GM23338 (cell line): ENCODE data around the gene SVBP.

Experiments
- POLR2AphosphoS5 ChIP-seq: IDR thresholded peaks from 2 replicates; pipeline ENCODE4 v1.6.1; 2016; ENCODE audit warnings: antibody characterized with exemption, low read depth
- TF ChIP-seq, protein P1 (sequence below), 2 experiments: fragments of 200-600 bp in 1 of 2; sonication (generic) in 1 of 2; conservative IDR thresholded peaks; 2 replicates each; pipeline versions ENCODE4 v1.5.1 to v1.6.1; 2016 to 2017; ENCODE audit warnings: antibody characterized with exemption in 2 of 2, low read depth in 2 of 2, mild to moderate bottlenecking in 2 of 2, moderate library complexity in 1 of 2
- TF ChIP-seq, protein P2 (sequence below): IDR thresholded peaks from one replicate; pipeline ENCODE4 v1.6.1; 2018; ENCODE audit warnings: antibody characterized with exemption; ENCODE audit not compliant: unreplicated experiment

DNA sequence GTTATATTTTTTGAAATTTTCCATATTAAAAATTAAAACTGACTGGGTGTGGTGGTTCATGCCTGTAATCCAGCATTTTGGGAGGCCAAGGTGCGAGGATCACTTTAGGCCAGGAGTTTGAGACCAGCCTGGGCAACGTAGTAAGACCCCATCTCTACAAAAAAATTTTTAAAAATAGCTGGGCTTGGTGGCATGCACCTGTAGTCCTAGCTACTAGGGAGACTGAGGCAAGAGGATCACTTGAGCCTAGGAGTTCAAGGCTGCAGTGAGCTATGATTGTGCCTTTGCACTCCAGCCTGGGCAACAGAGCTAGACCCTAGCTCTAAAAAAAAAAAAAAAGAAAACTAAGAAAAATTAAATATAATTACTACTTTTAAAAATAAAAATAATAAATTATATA lies 4.5 kb upstream of the SVBP start:
- no peak for TF ChIP-seq POLR2AphosphoS5
- TF ChIP-seq, protein P1, sequence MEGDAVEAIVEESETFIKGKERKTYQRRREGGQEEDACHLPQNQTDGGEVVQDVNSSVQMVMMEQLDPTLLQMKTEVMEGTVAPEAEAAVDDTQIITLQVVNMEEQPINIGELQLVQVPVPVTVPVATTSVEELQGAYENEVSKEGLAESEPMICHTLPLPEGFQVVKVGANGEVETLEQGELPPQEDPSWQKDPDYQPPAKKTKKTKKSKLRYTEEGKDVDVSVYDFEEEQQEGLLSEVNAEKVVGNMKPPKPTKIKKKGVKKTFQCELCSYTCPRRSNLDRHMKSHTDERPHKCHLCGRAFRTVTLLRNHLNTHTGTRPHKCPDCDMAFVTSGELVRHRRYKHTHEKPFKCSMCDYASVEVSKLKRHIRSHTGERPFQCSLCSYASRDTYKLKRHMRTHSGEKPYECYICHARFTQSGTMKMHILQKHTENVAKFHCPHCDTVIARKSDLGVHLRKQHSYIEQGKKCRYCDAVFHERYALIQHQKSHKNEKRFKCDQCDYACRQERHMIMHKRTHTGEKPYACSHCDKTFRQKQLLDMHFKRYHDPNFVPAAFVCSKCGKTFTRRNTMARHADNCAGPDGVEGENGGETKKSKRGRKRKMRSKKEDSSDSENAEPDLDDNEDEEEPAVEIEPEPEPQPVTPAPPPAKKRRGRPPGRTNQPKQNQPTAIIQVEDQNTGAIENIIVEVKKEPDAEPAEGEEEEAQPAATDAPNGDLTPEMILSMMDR (conservative IDR thresholded peaks at IDR 0.05; ENCODE audit: low read depth in 2 of 2): no peak
- TF ChIP-seq, protein P2, sequence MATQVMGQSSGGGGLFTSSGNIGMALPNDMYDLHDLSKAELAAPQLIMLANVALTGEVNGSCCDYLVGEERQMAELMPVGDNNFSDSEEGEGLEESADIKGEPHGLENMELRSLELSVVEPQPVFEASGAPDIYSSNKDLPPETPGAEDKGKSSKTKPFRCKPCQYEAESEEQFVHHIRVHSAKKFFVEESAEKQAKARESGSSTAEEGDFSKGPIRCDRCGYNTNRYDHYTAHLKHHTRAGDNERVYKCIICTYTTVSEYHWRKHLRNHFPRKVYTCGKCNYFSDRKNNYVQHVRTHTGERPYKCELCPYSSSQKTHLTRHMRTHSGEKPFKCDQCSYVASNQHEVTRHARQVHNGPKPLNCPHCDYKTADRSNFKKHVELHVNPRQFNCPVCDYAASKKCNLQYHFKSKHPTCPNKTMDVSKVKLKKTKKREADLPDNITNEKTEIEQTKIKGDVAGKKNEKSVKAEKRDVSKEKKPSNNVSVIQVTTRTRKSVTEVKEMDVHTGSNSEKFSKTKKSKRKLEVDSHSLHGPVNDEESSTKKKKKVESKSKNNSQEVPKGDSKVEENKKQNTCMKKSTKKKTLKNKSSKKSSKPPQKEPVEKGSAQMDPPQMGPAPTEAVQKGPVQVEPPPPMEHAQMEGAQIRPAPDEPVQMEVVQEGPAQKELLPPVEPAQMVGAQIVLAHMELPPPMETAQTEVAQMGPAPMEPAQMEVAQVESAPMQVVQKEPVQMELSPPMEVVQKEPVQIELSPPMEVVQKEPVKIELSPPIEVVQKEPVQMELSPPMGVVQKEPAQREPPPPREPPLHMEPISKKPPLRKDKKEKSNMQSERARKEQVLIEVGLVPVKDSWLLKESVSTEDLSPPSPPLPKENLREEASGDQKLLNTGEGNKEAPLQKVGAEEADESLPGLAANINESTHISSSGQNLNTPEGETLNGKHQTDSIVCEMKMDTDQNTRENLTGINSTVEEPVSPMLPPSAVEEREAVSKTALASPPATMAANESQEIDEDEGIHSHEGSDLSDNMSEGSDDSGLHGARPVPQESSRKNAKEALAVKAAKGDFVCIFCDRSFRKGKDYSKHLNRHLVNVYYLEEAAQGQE: no peak
